Measurements from ENCODE around the gene BUD31.

BUD31 gene

GRCh38 chr7:99433158-99433557, 24.4 kb downstream of the BUD31 start:
- no peak for DNase-seq (ENCODE audit: low read depth)

- DNase-seq (ENCODE audit: low read depth), result no peak
These were observed 29.3 kb downstream of the BUD31 start for GRCh38 chr7:99437946-99438572.

- DNase-seq (ENCODE audit: low read depth), result peak; percentile 86
These were observed 30.1 kb downstream of the BUD31 start, which contains the start of the genes CPSF4 and PTCD1 for GRCh38 chr7:99438573-99439480. Gene CPSF4 (plus strand): TSS chr7:99438943. CDS start chr7:99439083, 140 bp downstream. Gene PTCD1 (minus strand): TSS chr7:99438798. CDS start chr7:99435242, 3,556 bp downstream.

GRCh38 chr7:99440195-99440594, 31.4 kb downstream of the BUD31 start:
- DNase-seq (ENCODE audit: low read depth), result no peak

- no peak for DNase-seq (ENCODE audit: low read depth)
These were observed 37.3 kb downstream of the BUD31 start for GRCh38 chr7:99446096-99446495.

- no peak for DNase-seq (ENCODE audit: low read depth)
These were observed 39.2 kb downstream of the BUD31 start for GRCh38 chr7:99447943-99448342.

- DNase-seq (ENCODE audit: low read depth), result no peak
These were observed 40.1 kb downstream of the BUD31 start for GRCh38 chr7:99448855-99449254.

- DNase-seq (ENCODE audit: low read depth), result no peak
These were observed 40.6 kb downstream of the BUD31 start for GRCh38 chr7:99449326-99449725.

- no peak for DNase-seq (ENCODE audit: low read depth)
These were observed 43.2 kb downstream of the BUD31 start for GRCh38 chr7:99451936-99452335.

- no peak for DNase-seq (ENCODE audit: low read depth)
These were observed 43.8 kb downstream of the BUD31 start for GRCh38 chr7:99452541-99452940.

GRCh38 chr7:99453105-99453504, 44.3 kb downstream of the BUD31 start:
- DNase-seq (ENCODE audit: low read depth), result no peak

- no peak for DNase-seq (ENCODE audit: low read depth)
These were observed 47.1 kb downstream of the BUD31 start for GRCh38 chr7:99455874-99456273.

- no peak for DNase-seq (ENCODE audit: low read depth)
These were observed 47.5 kb downstream of the BUD31 start for GRCh38 chr7:99456288-99456687.

- no peak for DNase-seq (ENCODE audit: low read depth)
These were observed 48.4 kb downstream of the BUD31 start for GRCh38 chr7:99457050-99457649.

- no peak for DNase-seq (ENCODE audit: low read depth)
These were observed 49.1 kb downstream of the BUD31 start for GRCh38 chr7:99457650-99458493.

GRCh38 chr7:99459087-99459486, 50.3 kb downstream of the BUD31 start:
- DNase-seq (ENCODE audit: low read depth), result no peak

- no peak for DNase-seq (ENCODE audit: low read depth)
These were observed 51.9 kb downstream of the BUD31 start for GRCh38 chr7:99460651-99461050.

- DNase-seq (ENCODE audit: low read depth), result no peak
These were observed 52.5 kb downstream of the BUD31 start for GRCh38 chr7:99461221-99461620.

- DNase-seq (ENCODE audit: low read depth), result no peak
These were observed 56.6 kb downstream of the BUD31 start for GRCh38 chr7:99465421-99465768.

- no peak for DNase-seq (ENCODE audit: low read depth)
These were observed 59.7 kb downstream of the BUD31 start for GRCh38 chr7:99468336-99468918.
